A673 (cell line): Measurements from ENCODE around the gene ANKRD44. TPM values are rescaled to one million over a fixed set of nuclear protein-coding genes. Genes with fewer than 3 reads are reported as not detected.

Source experiments
- BruUV-seq: library from RNA; stranded (reverse); fragments of 400-500 nt; replicated peaks from 2 replicates; lab custom pipeline; 2021; lab: Mats Ljungman, UMichigan
- CTCF ChIA-PET: fragments of 300-600 bp; sonication (Branson Sonifier 250); formaldehyde crosslinking; loops from one replicate; lab custom pipeline; 2022; ENCODE audit warnings: antibody characterized with exemption; lab: Charles Lee
- POLR2A ChIA-PET: fragments of 300-600 bp; sonication (Branson Sonifier 250); formaldehyde crosslinking; loops from one replicate; lab custom pipeline; 2022; ENCODE audit warnings: antibody characterized with exemption; ENCODE audit not compliant: low non-redundant PET; lab: Charles Lee
- DNase-seq: peaks from one replicate; pipeline ENCODE4 v3.0.0-alpha.2; 2015; ENCODE audit warnings: low spot score
- H3K27ac ChIP-seq: fragments of 200-600 bp; sonication (generic); 2 replicates; pipeline ENCODE4 v1.5.1; 2016; ENCODE audit warnings: mixed run types, low read depth, mild to moderate bottlenecking, mixed read lengths, antibody characterized with exemption, low read length; ENCODE audit not compliant: poor library complexity, severe bottlenecking
- H3K27me3 ChIP-seq: fragments of 200-600 bp; sonication (generic); replicated peaks from 2 replicates; pipeline ENCODE4 v1.6.1; 2017; ENCODE audit warnings: mixed run types, low read depth, mild to moderate bottlenecking, mixed read lengths, antibody characterized with exemption, low read length; ENCODE audit not compliant: insufficient read depth, poor library complexity
- H3K36me3 ChIP-seq: fragments of 200-600 bp; sonication (generic); 2 replicates; pipeline ENCODE4 v1.6.1; 2016; ENCODE audit warnings: mixed run types, mild to moderate bottlenecking, mixed read lengths, antibody characterized with exemption, low read length; ENCODE audit not compliant: insufficient read depth, poor library complexity, severe bottlenecking
- H3K4me1 ChIP-seq: fragments of 200-600 bp; sonication (generic); 2 replicates; pipeline ENCODE4 v1.6.1; 2017; ENCODE audit warnings: mixed run types, mild to moderate bottlenecking, mixed read lengths, antibody characterized with exemption, low read length; ENCODE audit not compliant: insufficient read depth, poor library complexity, severe bottlenecking
- H3K4me3 ChIP-seq: fragments of 200-600 bp; sonication (generic); 2 replicates; pipeline ENCODE4 v1.5.1; 2016; ENCODE audit warnings: low read depth, mixed run types, mild to moderate bottlenecking, mixed read lengths, low read length; ENCODE audit not compliant: poor library complexity, severe bottlenecking
- H3K9me3 ChIP-seq: fragments of 200-600 bp; sonication (generic); 2 replicates; pipeline ENCODE4 v1.6.1; 2016; ENCODE audit warnings: mixed run types, low read depth, mild to moderate bottlenecking, mixed read lengths, antibody characterized with exemption, low read length; ENCODE audit not compliant: poor library complexity, severe bottlenecking
- EZH2 ChIP-seq: fragments of 200-600 bp; sonication (generic); IDR thresholded peaks from 2 replicates; pipeline ENCODE4 v1.6.1; 2017; ENCODE audit warnings: borderline replicate concordance, low read depth, mild to moderate bottlenecking, mixed read lengths, antibody characterized with exemption, low read length; ENCODE audit not compliant: poor library complexity, severe bottlenecking
- intact Hi-C: fragments of 100-400 bp; cut with micrococcal nuclease; formaldehyde crosslinking; loops from one replicate; pipeline ENCODE4 v1.10.0; 2022; ENCODE audit not compliant: unreplicated experiment
- total RNA-seq: library from RNA; stranded (reverse); gene quantifications from 2 replicates; pipeline ENCODE4 v1.2.3, GENCODE V29; 2021
- TF ChIP-seq, protein P1 (sequence below): fragments of 300-800, 200-600 bp; sonication (generic); conservative IDR thresholded peaks from 2 replicates; pipeline ENCODE4 v1.5.1; 2017; ENCODE audit warnings: low read depth, mild to moderate bottlenecking, antibody characterized with exemption, low read length, moderate library complexity, mixed read lengths

The ANKRD44 gene
- total RNA-seq, 1 experiment from 2014 or later = 17.0 TPM

DNA sequence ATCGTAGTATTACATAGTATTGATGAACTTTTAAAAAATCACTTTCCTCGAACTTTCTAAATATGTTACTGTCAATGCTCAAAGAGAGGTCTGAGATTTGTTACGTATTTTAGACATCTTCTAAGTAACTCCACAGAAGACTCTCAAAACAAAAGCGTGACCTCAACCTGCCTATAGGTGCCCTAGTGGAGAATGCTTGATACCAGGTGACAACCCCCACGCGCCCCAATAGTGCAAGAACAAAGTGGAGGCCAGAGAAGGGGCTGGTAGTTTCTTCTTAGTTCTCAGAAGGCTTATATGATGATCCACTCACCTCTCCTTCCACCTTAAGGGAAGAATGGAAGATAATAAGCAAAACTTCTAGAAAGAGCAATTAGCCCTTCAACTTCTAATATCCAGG is 102.6 kb downstream of the ANKRD44 start:
- no TSS peak for BruUV-seq
- no peaks in the 10 kb centered on the region for H3K4me1 ChIP-seq
- no peaks in the 10 kb centered on the region for H3K9me3 ChIP-seq
- TF ChIP-seq, protein P1, sequence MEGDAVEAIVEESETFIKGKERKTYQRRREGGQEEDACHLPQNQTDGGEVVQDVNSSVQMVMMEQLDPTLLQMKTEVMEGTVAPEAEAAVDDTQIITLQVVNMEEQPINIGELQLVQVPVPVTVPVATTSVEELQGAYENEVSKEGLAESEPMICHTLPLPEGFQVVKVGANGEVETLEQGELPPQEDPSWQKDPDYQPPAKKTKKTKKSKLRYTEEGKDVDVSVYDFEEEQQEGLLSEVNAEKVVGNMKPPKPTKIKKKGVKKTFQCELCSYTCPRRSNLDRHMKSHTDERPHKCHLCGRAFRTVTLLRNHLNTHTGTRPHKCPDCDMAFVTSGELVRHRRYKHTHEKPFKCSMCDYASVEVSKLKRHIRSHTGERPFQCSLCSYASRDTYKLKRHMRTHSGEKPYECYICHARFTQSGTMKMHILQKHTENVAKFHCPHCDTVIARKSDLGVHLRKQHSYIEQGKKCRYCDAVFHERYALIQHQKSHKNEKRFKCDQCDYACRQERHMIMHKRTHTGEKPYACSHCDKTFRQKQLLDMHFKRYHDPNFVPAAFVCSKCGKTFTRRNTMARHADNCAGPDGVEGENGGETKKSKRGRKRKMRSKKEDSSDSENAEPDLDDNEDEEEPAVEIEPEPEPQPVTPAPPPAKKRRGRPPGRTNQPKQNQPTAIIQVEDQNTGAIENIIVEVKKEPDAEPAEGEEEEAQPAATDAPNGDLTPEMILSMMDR = no peak
- no peak for TF ChIP-seq EZH2
- POLR2A ChIA-PET = no interaction called here
- DNase-seq = no peak
- CTCF ChIA-PET = no interaction called here
- no peak overlapping the region for H3K27ac ChIP-seq
- H3K36me3 ChIP-seq = no peaks in the 10 kb centered on the region
- no peaks in the 10 kb centered on the region for H3K27me3 ChIP-seq
- intact Hi-C loops = no loop called here
- H3K4me3 ChIP-seq = no peak overlapping the region

DNA sequence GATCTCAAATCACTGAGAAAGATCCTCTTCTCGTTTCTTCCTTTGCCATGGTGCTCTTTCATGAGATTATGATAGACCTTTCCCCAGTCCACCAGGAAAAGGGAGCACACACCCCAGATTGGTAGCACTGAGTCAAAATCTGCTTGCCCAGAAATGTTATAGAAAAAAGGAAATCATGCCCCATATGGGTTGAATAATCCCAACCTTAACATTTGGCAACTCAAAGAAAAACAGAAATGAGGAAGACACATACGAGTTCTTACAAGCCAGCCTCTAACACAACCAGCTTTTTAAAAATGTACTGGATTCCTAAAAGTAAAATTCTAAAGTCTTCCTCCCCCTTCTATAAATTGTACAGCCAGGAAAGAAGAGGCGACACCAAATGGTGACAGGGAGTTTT is 103.0 kb downstream of the ANKRD44 start:
- TF ChIP-seq EZH2 = no peak
- TF ChIP-seq, protein P1 = no peak
- Histone ChIP-seq H3K36me3 (no peaks in the 10 kb centered on the region), H3K9me3 (no peaks in the 10 kb centered on the region), H3K27me3 (no peaks in the 10 kb centered on the region), H3K4me1 (no peaks in the 10 kb centered on the region), H3K27ac (no peak overlapping the region), H3K4me3 (no peak overlapping the region)
- ChIA-PET CTCF (no interaction called here), POLR2A (no interaction called here)
- intact Hi-C loops = no loop called here
- no TSS peak for BruUV-seq
- no peak for DNase-seq

DNA sequence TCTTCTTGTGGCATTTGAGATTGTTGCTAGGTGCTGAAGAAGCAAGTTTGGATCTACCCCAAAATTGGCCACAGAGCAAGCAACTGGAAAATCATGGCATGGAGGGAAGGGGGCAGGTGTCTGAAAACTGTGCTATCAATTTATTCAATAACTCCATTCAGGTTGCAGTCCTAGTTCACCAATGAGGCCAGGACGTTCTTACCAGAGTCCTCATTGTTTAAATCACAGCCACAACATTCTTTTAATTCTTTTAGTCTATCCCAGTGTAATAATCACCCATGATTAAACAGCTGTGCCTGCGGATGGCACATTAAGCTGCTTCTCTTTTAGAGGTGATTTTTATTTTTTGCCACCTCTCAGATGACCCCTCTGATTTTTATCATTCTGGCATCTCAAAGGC is 103.5 kb downstream of the ANKRD44 start:
- ChIA-PET POLR2A (no interaction called here), CTCF (no interaction called here)
- BruUV-seq = no TSS peak
- intact Hi-C loops = no loop called here
- Histone ChIP-seq H3K4me1 (no peaks in the 10 kb centered on the region), H3K36me3 (no peaks in the 10 kb centered on the region), H3K27me3 (no peaks in the 10 kb centered on the region), H3K27ac (no peak overlapping the region), H3K9me3 (no peaks in the 10 kb centered on the region), H3K4me3 (no peak overlapping the region)
- no peak for TF ChIP-seq EZH2
- TF ChIP-seq, protein P1 = no peak
- no peak for DNase-seq
